ENCODE measurements around the gene PARP1. TPM values are rescaled to one million over a fixed set of nuclear protein-coding genes. Genes with fewer than 3 reads are reported as not detected.
A peak's percentile ranks its signal among the peaks of the same experiment; 100 is the strongest.

The PARP1 gene
- polyA plus RNA-seq, 3 donors = 17.7 to 30.0 (median 23.3) TPM

DNA sequence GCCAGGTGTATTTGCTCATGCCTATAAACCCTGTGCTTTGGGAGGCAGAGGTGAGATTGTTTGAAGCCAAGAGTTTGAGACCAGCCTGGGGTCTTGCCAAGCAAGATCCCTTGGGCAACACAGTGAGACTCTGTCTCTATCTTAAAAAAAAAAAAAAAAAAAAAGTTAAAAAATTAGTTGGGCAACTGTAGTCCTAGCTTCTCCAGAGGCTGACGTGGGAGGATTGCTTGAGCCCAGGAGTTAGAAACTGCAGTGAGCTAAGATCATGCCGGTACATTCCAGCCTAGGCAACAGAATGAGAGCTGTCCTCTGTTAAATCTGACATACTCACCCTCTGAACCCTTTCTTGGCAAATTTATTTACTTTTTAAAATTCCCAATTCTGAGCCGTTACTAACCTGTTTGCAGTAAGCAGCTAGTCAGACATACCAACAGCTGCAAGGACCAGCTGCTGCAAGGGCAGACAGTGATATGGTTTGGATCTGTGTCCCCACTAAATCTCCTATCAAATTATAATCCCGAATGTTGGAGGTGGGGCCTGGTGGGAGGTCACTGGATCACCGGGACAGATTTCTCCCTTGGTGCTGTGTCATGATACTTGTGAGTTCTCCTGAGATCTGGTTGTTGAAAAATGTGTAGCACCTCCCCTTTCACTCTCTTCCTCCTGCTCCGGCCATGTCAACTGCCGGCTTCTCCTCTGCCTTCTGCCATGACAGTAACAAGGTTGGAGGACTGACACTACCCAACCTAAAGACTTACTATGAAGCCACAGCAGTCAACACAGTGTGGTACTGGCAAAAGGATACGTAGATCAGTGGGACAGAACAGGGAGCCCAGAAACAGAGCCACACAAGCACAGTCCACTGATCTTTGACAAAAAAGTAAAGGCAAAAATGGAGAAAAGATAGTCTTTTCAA is 10.6 kb downstream of the PARP1 start:
- H3K4me1 ChIP-seq (ENCODE audit: control insufficient read depth in 1 of 2, insufficient read depth in 2 of 2, low read length in 2 of 2) = no peaks in the 10 kb centered on the region
- Mint-ChIP-seq H3K4me1 (no peaks in the 10 kb centered on the region), H3K9me3 (peaks cover 0 to 2% (median 0%) of the 10 kb centered on the region in 7 donors), H3K27me3 (ENCODE audit: low read depth in 3 of 3) (no peaks in the 10 kb centered on the region), H3K4me3 (no peak overlapping the region), H3K36me3 (peaks cover 74 to 87% of the 10 kb centered on the region in 2 donors), H3K27ac (peak overlapping the region in 4 of 7 donors; percentile 43 to 75 (median 47))
- H2AFZ ChIP-seq (ENCODE audit: insufficient read depth, low read depth, low read length, poor library complexity, severe bottlenecking) = no peak overlapping the region
- no peak overlapping the region for H3K4me3 ChIP-seq (replicated peaks in 1 of 3; ENCODE audit: low read depth in 2 of 3, low read length in 3 of 3)
- H3K9me3 ChIP-seq (replicated peaks in 1 of 2; ENCODE audit: control insufficient read depth in 1 of 2, insufficient read depth in 1 of 2, low read length in 2 of 2) = no peaks in the 10 kb centered on the region
- intact Hi-C loops (cut with micrococcal nuclease) = no loop called here
- WGBS (ENCODE audit: insufficient coverage) = 94% methylated on average over 3 of the region's 8 CpGs
- no peak for DNase-seq
- peaks cover 53 to 85% of the 10 kb centered on the region in 2 donors for H3K36me3 ChIP-seq (replicated peaks in 1 of 2; ENCODE audit: control insufficient read depth in 1 of 2, insufficient read depth in 2 of 2, low read length in 2 of 2)
- H4K20me1 ChIP-seq (ENCODE audit: insufficient read depth, low read length) = peaks cover 11% of the 10 kb centered on the region
- TF ChIP-seq, protein P1, sequence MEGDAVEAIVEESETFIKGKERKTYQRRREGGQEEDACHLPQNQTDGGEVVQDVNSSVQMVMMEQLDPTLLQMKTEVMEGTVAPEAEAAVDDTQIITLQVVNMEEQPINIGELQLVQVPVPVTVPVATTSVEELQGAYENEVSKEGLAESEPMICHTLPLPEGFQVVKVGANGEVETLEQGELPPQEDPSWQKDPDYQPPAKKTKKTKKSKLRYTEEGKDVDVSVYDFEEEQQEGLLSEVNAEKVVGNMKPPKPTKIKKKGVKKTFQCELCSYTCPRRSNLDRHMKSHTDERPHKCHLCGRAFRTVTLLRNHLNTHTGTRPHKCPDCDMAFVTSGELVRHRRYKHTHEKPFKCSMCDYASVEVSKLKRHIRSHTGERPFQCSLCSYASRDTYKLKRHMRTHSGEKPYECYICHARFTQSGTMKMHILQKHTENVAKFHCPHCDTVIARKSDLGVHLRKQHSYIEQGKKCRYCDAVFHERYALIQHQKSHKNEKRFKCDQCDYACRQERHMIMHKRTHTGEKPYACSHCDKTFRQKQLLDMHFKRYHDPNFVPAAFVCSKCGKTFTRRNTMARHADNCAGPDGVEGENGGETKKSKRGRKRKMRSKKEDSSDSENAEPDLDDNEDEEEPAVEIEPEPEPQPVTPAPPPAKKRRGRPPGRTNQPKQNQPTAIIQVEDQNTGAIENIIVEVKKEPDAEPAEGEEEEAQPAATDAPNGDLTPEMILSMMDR (IDR thresholded peaks at IDR 0.05) = no peak
- H3K9ac ChIP-seq (ENCODE audit: insufficient read depth, low read length, poor library complexity, severe bottlenecking) = no peak overlapping the region
- H3K27me3 ChIP-seq (ENCODE audit: control insufficient read depth in 2 of 2, insufficient read depth in 2 of 2, low read length in 2 of 2) = no peaks in the 10 kb centered on the region
- no peak overlapping the region for H3K4me2 ChIP-seq (replicated peaks; ENCODE audit: extremely low read depth, low read length, poor library complexity, severe bottlenecking)
- peaks cover 74% of the 10 kb centered on the region for H3K79me2 ChIP-seq (ENCODE audit: insufficient read depth, low read length)
- peak overlapping the region in 1 of 2 donors; percentile 11 for H3K27ac ChIP-seq (ENCODE audit: low read depth in 1 of 2, low read length in 2 of 2)

DNA sequence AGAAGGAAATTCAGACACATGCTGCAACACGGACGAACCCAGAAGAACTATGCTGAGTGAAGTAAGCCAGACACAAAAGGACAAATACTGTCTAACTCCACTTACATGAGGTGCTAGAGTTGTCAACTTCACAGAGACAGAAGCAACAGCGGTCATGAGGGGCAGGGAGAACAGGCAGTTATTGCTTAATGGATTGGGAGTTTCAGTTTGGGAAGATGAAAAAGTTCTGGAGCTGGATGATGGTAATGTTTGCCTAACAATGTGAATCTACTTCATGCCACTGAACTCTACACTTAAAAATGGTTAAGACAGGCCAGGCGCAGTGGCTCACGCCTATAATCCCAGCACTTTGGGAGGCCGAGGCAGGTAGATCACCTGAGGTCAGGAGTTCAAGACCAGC is 12.1 kb downstream of the PARP1 start:
- Mint-ChIP-seq H3K27ac (peak overlapping the region in 3 of 7 donors; percentile 5 to 73 (median 70)), H3K4me1 (no peaks in the 10 kb centered on the region), H3K27me3 (ENCODE audit: low read depth in 3 of 3) (no peaks in the 10 kb centered on the region), H3K9me3 (no peaks in the 10 kb centered on the region), H3K4me3 (no peak overlapping the region), H3K36me3 (peaks cover 75 to 87% of the 10 kb centered on the region in 2 donors)
- DNase-seq = no peak
- Histone ChIP-seq H3K4me3 (replicated peaks in 1 of 3; ENCODE audit: low read depth in 2 of 3, low read length in 3 of 3) (no peak overlapping the region), H3K36me3 (replicated peaks in 1 of 2; ENCODE audit: control insufficient read depth in 1 of 2, insufficient read depth in 2 of 2, low read length in 2 of 2) (peaks cover 53 to 85% of the 10 kb centered on the region in 2 donors), H4K20me1 (ENCODE audit: insufficient read depth, low read length) (peaks cover 5% of the 10 kb centered on the region), H3K27ac (ENCODE audit: low read depth in 1 of 2, low read length in 2 of 2) (no peak overlapping the region), H3K4me1 (ENCODE audit: control insufficient read depth in 1 of 2, insufficient read depth in 2 of 2, low read length in 2 of 2) (no peaks in the 10 kb centered on the region), H3K27me3 (ENCODE audit: control insufficient read depth in 2 of 2, insufficient read depth in 2 of 2, low read length in 2 of 2) (no peaks in the 10 kb centered on the region), H3K9ac (ENCODE audit: insufficient read depth, low read length, poor library complexity, severe bottlenecking) (no peak overlapping the region), H3K79me2 (ENCODE audit: insufficient read depth, low read length) (peaks cover 59% of the 10 kb centered on the region), H3K9me3 (replicated peaks in 1 of 2; ENCODE audit: control insufficient read depth in 1 of 2, insufficient read depth in 1 of 2, low read length in 2 of 2) (no peaks in the 10 kb centered on the region), H3K4me2 (replicated peaks; ENCODE audit: extremely low read depth, low read length, poor library complexity, severe bottlenecking) (no peak overlapping the region), H2AFZ (ENCODE audit: insufficient read depth, low read depth, low read length, poor library complexity, severe bottlenecking) (no peak overlapping the region)
- WGBS (ENCODE audit: insufficient coverage) = no CpG with 5 or more reads among the region's 6 CpGs
- intact Hi-C loops (cut with micrococcal nuclease) = no loop called here
- TF ChIP-seq, protein P1 (IDR thresholded peaks at IDR 0.05) = no peak

All from CD14-positive monocyte (primary cell).